ENCODE data around the gene NPHS1. TPM values are rescaled to one million over a fixed set of nuclear protein-coding genes. Genes with fewer than 3 reads are reported as not detected.
"Not testable (repeated sequence)": the region's sequence is repeated elsewhere in the genome, so short reads cannot be mapped to it uniquely, and the experiment has no call there.

NPHS1 gene
- total RNA-seq, 1 donor from 2014 or later = 4.7 TPM

DNA sequence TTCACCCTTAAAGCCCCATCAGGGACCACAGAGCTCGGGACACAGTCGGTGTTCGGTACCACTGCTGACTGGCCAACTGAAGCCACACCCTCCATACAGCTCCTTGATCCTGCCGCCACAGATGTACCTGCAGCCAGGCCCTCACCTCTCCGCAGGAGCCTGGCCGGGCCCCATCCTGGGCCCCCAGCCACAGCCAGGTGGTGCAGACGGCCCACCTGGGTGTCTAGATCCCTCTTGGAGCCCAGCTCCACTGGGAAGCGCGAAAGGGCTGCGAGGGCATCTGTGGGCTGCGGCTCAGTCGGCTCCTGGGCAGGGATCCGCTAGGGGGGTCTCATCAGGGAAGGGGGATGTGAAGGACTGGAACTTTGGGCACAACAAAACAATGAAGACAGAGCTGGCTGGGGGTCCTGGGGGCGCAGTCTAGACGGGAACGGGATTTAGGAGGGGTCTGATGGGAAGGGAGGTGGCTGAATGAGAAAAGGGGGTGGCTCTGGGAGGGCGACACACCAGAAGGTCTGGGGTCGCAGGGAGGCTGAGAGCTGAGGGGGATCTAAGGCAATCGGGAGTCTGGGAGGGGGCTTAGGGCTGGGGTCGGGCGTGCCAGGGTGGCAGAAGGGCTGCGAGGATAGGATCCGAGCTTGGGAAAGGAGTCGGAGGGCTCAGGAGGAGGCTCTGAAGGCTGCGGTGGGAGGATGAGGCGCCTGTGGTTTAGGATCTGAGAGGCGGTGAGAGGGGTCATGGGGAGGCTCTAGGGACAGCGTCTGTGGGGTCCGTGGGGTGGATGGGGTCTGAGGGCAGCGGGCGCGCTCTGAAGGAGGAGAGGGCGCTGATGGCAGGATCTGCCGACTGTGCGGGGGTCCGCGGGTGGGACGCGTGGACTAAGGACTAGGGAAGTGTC is 55.4 kb downstream of the NPHS1 start:
- Mint-ChIP-seq H3K4me3 (ENCODE audit: unreplicated experiment) (peak overlapping the region; percentile 14), H3K27me3 (ENCODE audit: unreplicated experiment) (peaks cover 16% of the 10 kb centered on the region), H3K36me3 (ENCODE audit: unreplicated experiment) (no peaks in the 10 kb centered on the region), H3K27ac (ENCODE audit: unreplicated experiment) (no peak overlapping the region), H3K4me1 (ENCODE audit: low read depth, unreplicated experiment) (no peaks in the 10 kb centered on the region), H3K9me3 (ENCODE audit: unreplicated experiment) (no peaks in the 10 kb centered on the region)
- DNase-seq = no peak
- TF ChIP-seq, protein P1, sequence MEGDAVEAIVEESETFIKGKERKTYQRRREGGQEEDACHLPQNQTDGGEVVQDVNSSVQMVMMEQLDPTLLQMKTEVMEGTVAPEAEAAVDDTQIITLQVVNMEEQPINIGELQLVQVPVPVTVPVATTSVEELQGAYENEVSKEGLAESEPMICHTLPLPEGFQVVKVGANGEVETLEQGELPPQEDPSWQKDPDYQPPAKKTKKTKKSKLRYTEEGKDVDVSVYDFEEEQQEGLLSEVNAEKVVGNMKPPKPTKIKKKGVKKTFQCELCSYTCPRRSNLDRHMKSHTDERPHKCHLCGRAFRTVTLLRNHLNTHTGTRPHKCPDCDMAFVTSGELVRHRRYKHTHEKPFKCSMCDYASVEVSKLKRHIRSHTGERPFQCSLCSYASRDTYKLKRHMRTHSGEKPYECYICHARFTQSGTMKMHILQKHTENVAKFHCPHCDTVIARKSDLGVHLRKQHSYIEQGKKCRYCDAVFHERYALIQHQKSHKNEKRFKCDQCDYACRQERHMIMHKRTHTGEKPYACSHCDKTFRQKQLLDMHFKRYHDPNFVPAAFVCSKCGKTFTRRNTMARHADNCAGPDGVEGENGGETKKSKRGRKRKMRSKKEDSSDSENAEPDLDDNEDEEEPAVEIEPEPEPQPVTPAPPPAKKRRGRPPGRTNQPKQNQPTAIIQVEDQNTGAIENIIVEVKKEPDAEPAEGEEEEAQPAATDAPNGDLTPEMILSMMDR (IDR thresholded peaks at IDR 0.05; ENCODE audit: partially characterized antibody, unreplicated experiment) = no peak

- H3K9me3 Mint-ChIP-seq (ENCODE audit: unreplicated experiment); DNase-seq; H3K27ac Mint-ChIP-seq (ENCODE audit: unreplicated experiment); H3K4me1 Mint-ChIP-seq (ENCODE audit: low read depth, unreplicated experiment); H3K4me3 Mint-ChIP-seq (ENCODE audit: unreplicated experiment); H3K36me3 Mint-ChIP-seq (ENCODE audit: unreplicated experiment): not testable (repeated sequence)
- peaks cover 16% of the 10 kb centered on the region for H3K27me3 Mint-ChIP-seq (ENCODE audit: unreplicated experiment)
These were observed 56.7 kb downstream of the NPHS1 start for GRCh38 chr19:35795564-35795963.

GRCh38 chr19:35793381-35794165 is 58.7 kb downstream of the NPHS1 start:
- no peaks in the 10 kb centered on the region for H3K36me3 Mint-ChIP-seq (ENCODE audit: unreplicated experiment)
- H3K27ac Mint-ChIP-seq (ENCODE audit: unreplicated experiment) = no peak overlapping the region
- H3K4me3 Mint-ChIP-seq (ENCODE audit: unreplicated experiment) = no peak overlapping the region
- no peaks in the 10 kb centered on the region for H3K4me1 Mint-ChIP-seq (ENCODE audit: low read depth, unreplicated experiment)
- TF ChIP-seq, protein P1 (IDR thresholded peaks at IDR 0.05; ENCODE audit: partially characterized antibody, unreplicated experiment) = no peak
- H3K9me3 Mint-ChIP-seq (ENCODE audit: unreplicated experiment) = peaks cover 1% of the 10 kb centered on the region
- no peak for DNase-seq
- H3K27me3 Mint-ChIP-seq (ENCODE audit: unreplicated experiment) = peaks cover 20% of the 10 kb centered on the region

GRCh38 chr19:35792888-35793287 is 59.4 kb downstream of the NPHS1 start:
- TF ChIP-seq, protein P1 (IDR thresholded peaks at IDR 0.05; ENCODE audit: partially characterized antibody, unreplicated experiment) = no peak
- H3K9me3 Mint-ChIP-seq (ENCODE audit: unreplicated experiment) = peaks cover 3% of the 10 kb centered on the region
- H3K4me3 Mint-ChIP-seq (ENCODE audit: unreplicated experiment) = no peak overlapping the region
- no peaks in the 10 kb centered on the region for H3K36me3 Mint-ChIP-seq (ENCODE audit: unreplicated experiment)
- no peak overlapping the region for H3K27ac Mint-ChIP-seq (ENCODE audit: unreplicated experiment)
- no peaks in the 10 kb centered on the region for H3K4me1 Mint-ChIP-seq (ENCODE audit: low read depth, unreplicated experiment)
- H3K27me3 Mint-ChIP-seq (ENCODE audit: unreplicated experiment) = peaks cover 16% of the 10 kb centered on the region
- no peak for DNase-seq

DNA sequence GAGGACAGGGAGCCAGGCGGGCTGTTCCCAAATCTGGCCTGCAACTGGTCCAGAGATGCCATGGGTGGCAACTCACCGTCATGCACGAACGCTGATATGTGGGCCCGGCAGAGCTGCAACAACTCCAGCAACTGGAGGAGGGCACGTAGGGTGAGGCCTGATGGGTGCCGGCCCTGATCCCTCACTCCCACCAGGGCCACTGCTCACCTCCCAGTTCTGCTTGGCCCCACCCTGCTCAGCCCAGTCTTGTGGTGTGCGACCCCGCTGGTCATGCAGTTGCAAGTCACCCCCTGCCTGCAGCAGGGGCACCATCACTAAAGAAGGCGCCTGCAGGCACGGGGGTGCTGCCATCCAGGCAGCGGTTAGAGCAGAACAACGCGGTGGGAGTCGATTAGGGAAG is 60.0 kb downstream of the NPHS1 start:
- TF ChIP-seq, protein P1 (IDR thresholded peaks at IDR 0.05; ENCODE audit: partially characterized antibody, unreplicated experiment) = no peak
- no peak overlapping the region for H3K4me3 Mint-ChIP-seq (ENCODE audit: unreplicated experiment)
- H3K27ac Mint-ChIP-seq (ENCODE audit: unreplicated experiment) = no peak overlapping the region
- peaks cover 3% of the 10 kb centered on the region for H3K9me3 Mint-ChIP-seq (ENCODE audit: unreplicated experiment)
- no peaks in the 10 kb centered on the region for H3K4me1 Mint-ChIP-seq (ENCODE audit: low read depth, unreplicated experiment)
- H3K36me3 Mint-ChIP-seq (ENCODE audit: unreplicated experiment) = no peaks in the 10 kb centered on the region
- H3K27me3 Mint-ChIP-seq (ENCODE audit: unreplicated experiment) = peaks cover 16% of the 10 kb centered on the region
- no peak for DNase-seq

All from glutamatergic neuron (in vitro differentiated cells).